Skeletal muscle tissue (tissue), 4 donors: ENCODE data around the gene ADGRB3. TPM values are rescaled to one million over a fixed set of nuclear protein-coding genes. Genes with fewer than 3 reads are reported as not detected.
"Not testable (repeated sequence)": the region's sequence is repeated elsewhere in the genome, so short reads cannot be mapped to it uniquely, and the experiment has no call there.

Experiments
- H3K27ac ChIP-seq: one replicate; pipeline ENCODE4 v1.7.0; 2013; ENCODE audit warnings: mild to moderate bottlenecking, low read depth, low read length, inconsistent platforms
- H3K27me3 ChIP-seq, 3 donors: one replicate each; pipeline ENCODE4 v1.7.0; 2013; ENCODE audit warnings: low read length in 3 of 3; ENCODE audit not compliant: control insufficient read depth in 3 of 3, insufficient read depth in 3 of 3
- H3K36me3 ChIP-seq, 3 donors: one replicate each; pipeline ENCODE4 v1.7.0; 2013; ENCODE audit warnings: low read length in 3 of 3; ENCODE audit not compliant: control insufficient read depth in 3 of 3, insufficient read depth in 3 of 3
- H3K4me1 ChIP-seq, 3 donors: one replicate each; pipeline ENCODE4 v1.7.0; 2013; ENCODE audit warnings: low read length in 3 of 3, mild to moderate bottlenecking in 3 of 3; ENCODE audit not compliant: control insufficient read depth in 3 of 3, insufficient read depth in 3 of 3
- H3K4me3 ChIP-seq, 3 donors: one replicate each; pipeline ENCODE4 v1.7.0; 2013; ENCODE audit warnings: low read length in 3 of 3
- H3K9ac ChIP-seq, 3 donors: one replicate each; pipeline ENCODE4 v1.7.0; 2013; ENCODE audit warnings: low read length in 3 of 3, mild to moderate bottlenecking in 3 of 3, moderate library complexity in 2 of 3, low read depth in 1 of 3
- H3K9me3 ChIP-seq, 3 donors: one replicate each; pipeline ENCODE4 v1.7.0; 2013; ENCODE audit warnings: low read length in 3 of 3; ENCODE audit not compliant: control insufficient read depth in 3 of 3
- total RNA-seq: library from RNA; depleted of rRNA; stranded (reverse); fragments of >200 nt; gene quantifications from one replicate; pipeline ENCODE4 v1.2.3, GENCODE V29; 2014
- donor health status: Osteomylitis.

Gene ADGRB3
- total RNA-seq, 1 donor from 2014 or later: 3.1 TPM

DNA sequence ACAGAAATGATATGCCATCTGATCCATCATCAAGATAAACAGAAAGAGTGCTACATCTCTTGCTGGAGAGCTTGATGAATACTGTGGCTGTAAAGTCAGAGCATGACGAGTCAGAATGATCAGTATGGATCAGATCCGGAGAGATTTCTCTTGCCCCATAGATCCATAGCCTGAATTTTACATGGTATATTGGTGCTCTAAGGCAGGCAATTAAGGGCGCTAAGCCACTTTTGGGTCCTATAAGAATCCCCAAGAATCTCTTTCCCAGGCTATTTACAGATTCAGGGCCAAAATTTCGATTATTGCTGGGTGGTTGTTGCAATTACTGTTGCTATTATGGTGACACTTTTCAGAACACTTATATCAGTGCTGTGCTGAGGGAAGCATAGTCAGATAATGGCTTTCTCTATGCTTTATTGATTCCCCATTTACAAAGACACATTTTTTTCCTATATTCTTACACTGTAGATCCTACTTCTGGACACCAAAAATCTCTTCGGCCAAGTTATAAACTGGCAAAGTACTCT, 94.4 kb downstream of the ADGRB3 start:
- Histone ChIP-seq H3K4me3 (no peak overlapping the region), H3K27ac (no peak overlapping the region), H3K9me3 (no peaks in the 10 kb centered on the region), H3K9ac (no peak overlapping the region), H3K27me3 (no peaks in the 10 kb centered on the region), H3K4me1 (no peaks in the 10 kb centered on the region), H3K36me3 (no peaks in the 10 kb centered on the region)

GRCh38 chr6:68730291-68731054, 95.4 kb downstream of the ADGRB3 start:
- Histone ChIP-seq H3K9ac (no peak overlapping the region), H3K9me3 (no peaks in the 10 kb centered on the region), H3K36me3 (no peaks in the 10 kb centered on the region), H3K27me3 (no peaks in the 10 kb centered on the region), H3K4me1 (no peaks in the 10 kb centered on the region), H3K4me3 (no peak overlapping the region), H3K27ac (no peak overlapping the region)

DNA sequence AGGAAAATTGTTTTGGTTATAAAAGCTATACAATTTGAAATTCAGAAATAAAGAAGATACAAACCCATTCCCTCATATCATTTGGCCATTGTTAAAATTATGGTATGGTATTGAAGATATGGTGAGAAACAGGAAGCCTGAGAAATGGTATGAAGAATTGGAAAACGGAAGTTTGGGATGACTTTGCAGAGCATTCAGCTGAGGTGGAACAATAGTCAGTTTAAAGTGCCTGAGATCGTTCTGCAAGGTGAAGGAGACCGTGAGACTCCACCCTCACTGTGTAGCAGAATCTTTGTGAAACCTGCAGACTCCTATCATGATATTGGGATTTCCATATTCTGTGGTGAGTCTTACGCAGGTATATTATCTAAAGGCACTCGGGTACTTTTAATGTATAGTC, 97.3 kb downstream of the ADGRB3 start:
- Histone ChIP-seq H3K27me3 (no peaks in the 10 kb centered on the region), H3K9me3 (no peaks in the 10 kb centered on the region), H3K27ac (no peak overlapping the region), H3K4me3 (no peak overlapping the region), H3K9ac (no peak overlapping the region), H3K4me1 (no peaks in the 10 kb centered on the region), H3K36me3 (no peaks in the 10 kb centered on the region)

DNA sequence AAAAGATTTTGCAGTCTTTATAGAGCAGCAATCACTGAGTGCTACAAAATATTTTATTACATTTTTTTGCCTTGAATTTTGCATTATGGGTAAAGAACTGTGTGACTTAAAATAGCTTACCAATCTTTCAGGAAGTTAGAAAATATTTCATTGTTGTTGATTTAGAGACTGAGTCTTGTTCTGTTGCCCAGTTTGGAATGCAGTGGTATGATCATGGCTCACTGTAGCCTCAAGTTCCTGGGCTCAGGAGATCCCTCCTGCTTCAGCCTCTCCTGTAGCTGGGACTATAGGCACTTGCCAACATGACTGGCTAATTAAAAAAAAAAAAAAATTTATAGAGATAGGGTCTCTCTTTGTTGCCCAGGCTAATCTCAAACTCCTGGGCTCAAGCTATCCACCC, 100.8 kb downstream of the ADGRB3 start:
- Histone ChIP-seq H3K4me3 (no peak overlapping the region), H3K27ac (no peak overlapping the region), H3K4me1 (no peaks in the 10 kb centered on the region), H3K27me3 (no peaks in the 10 kb centered on the region), H3K36me3 (no peaks in the 10 kb centered on the region), H3K9me3 (no peaks in the 10 kb centered on the region), H3K9ac (no peak overlapping the region)

DNA sequence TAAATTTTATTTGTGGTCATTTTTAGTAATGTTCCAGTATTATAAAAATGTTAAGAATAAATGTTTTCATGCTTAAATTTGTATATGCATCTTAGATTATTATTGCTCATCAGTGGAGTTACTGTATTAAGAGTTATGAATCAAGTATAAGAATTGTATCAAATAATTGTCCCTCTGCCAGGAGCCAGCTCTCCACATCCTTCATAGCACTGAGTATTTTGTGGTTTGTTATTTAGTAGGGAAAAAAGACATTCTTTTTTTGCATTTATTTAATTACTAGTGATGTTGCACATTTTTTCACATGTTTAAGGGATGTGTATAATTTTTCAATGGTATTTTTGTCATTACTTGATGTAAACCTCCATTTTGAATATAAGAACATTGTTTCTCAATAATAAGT, 102.0 kb downstream of the ADGRB3 start:
- Histone ChIP-seq H3K27ac (no peak overlapping the region), H3K9ac (no peak overlapping the region), H3K36me3 (no peaks in the 10 kb centered on the region), H3K27me3 (no peaks in the 10 kb centered on the region), H3K4me3 (no peak overlapping the region), H3K9me3 (no peaks in the 10 kb centered on the region), H3K4me1 (no peaks in the 10 kb centered on the region)

DNA sequence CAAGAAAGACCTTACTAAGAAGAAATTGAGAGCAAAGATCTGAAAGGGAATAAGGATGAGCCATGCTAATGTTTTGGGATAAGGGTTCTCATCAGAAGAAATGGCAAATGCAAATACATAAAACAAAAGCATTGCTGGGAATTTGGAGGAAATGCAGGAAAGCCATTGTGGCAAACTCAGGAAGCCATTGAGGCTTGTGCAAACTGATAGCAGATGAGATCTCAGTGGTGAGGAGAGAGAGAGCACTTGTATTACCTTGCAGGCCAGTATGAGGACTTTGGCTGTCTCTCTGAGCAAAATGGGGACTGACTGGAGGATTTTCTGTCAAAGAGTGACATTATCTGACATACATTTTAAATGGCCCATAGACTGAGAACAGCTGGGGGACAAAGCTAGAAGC, 103.0 kb downstream of the ADGRB3 start:
- Histone ChIP-seq H3K27me3 (no peaks in the 10 kb centered on the region), H3K27ac (no peak overlapping the region), H3K9me3 (no peaks in the 10 kb centered on the region), H3K36me3 (no peaks in the 10 kb centered on the region), H3K4me1 (no peaks in the 10 kb centered on the region), H3K4me3 (no peak overlapping the region), H3K9ac (no peak overlapping the region)

GRCh38 chr6:68740828-68741500, 105.9 kb downstream of the ADGRB3 start:
- no peak overlapping the region for H3K27ac ChIP-seq
- H3K9me3 ChIP-seq: no peaks in the 10 kb centered on the region
- H3K27me3 ChIP-seq: no peaks in the 10 kb centered on the region
- no peak overlapping the region for H3K4me3 ChIP-seq
- H3K36me3 ChIP-seq: no peaks in the 10 kb centered on the region
- no peaks in the 10 kb centered on the region for H3K4me1 ChIP-seq
- no peak overlapping the region for H3K9ac ChIP-seq

- H3K9ac ChIP-seq: no peak overlapping the region
- no peak overlapping the region for H3K4me3 ChIP-seq
- no peak overlapping the region for H3K27ac ChIP-seq
- no peaks in the 10 kb centered on the region for H3K27me3 ChIP-seq
- H3K36me3 ChIP-seq: no peaks in the 10 kb centered on the region
- H3K9me3 ChIP-seq: no peaks in the 10 kb centered on the region
- no peaks in the 10 kb centered on the region for H3K4me1 ChIP-seq
Observed at GRCh38 chr6:68741501-68742386, 106.7 kb downstream of the ADGRB3 start.

DNA sequence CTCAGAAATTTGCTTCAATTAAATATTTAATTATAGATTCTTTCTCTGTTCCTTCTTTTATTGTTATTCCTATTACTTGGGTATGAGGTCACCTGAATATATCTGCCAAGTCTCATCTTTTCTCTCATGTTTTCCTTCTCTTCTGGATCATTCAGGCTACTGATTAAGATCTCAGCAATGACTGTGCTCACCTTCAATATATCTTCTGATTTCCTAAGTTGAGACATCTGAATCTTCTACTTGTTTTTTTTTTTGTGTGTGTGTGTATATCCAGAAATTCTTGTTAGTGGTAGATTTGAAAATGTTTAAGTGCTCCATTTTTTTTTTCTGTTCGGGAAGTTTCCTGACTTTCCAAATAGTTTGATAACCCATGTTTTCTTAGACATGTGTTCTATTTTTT, 108.0 kb downstream of the ADGRB3 start:
- Histone ChIP-seq H3K36me3 (no peaks in the 10 kb centered on the region), H3K4me1 (no peaks in the 10 kb centered on the region), H3K9me3 (no peaks in the 10 kb centered on the region), H3K27ac (no peak overlapping the region), H3K27me3 (no peaks in the 10 kb centered on the region), H3K4me3 (no peak overlapping the region), H3K9ac (no peak overlapping the region)

DNA sequence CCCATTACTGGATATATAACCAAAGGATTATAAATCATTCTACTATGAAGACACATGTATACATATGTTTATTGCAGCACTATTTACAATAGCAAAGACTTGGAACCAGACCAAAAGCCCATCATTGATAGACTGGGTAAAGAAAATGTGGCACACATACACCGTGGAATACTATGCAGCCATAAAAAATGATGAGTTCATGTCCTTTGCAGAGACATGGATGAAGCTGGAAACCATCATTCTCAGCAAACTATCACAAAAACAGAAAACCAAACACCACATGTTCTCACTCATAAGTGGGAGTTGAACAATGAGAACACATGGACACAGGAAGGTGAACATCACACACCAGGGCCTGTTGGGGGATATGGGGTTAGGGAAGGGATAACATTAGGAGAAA, 109.3 kb downstream of the ADGRB3 start:
- not testable (repeated sequence) for H3K9me3 ChIP-seq, H3K27ac ChIP-seq, H3K4me3 ChIP-seq, H3K9ac ChIP-seq, H3K36me3 ChIP-seq, H3K27me3 ChIP-seq, H3K4me1 ChIP-seq
